Left forelimb (tissue), 1 donor: ENCODE measurements around the gene SHISA9.

Source experiments
- DNase-seq: peaks from one replicate; pipeline ENCODE4 v3.0.0-alpha.2; 2018; ENCODE audit warnings: low spot score

SHISA9 gene

DNA sequence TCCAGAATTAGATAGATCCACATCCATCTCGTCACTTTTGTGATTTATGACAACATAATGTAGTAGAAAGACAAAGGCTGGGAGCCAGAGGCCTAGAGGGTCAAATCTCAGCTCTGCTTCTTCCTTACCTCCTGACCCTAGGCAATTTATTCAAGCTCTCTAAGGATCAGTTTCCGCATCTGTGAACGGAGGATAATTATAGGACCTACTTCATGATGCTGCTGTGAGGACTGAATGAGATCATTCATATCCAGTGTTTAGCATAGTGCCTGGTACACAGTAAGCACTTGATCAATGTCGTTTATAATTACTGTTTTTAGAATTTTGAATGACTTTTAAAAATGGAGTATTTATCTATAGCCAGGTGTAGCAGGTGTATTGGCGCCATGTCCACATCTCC is 128.4 kb downstream of the SHISA9 start:
- DNase-seq = no peak

- DNase-seq = no peak
Measured at GRCh38 chr16:13030769-13031168, 129.4 kb downstream of the SHISA9 start.

DNA sequence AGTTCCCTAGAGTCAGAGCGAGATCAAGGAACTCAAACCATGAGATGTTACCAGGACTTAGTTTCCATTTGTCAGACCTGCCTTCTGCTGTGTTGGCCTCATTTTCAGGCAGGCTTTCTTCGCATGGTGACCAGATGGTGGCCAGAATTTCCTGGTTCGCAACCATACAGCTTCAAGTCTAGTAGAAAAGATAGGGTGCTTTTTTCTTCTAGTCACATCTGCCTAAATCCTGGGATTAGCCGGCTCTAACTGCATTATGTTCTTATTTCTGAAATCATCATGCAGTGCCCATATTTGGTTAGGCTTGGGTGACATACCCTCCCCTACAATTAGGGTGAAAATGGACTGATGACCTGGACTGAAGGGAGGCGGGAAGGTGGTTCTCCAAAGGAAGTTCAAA is 131.5 kb downstream of the SHISA9 start:
- DNase-seq = no peak

GRCh38 chr16:13036600-13036999 is 135.2 kb downstream of the SHISA9 start:
- DNase-seq = no peak

- no peak for DNase-seq
Measured at GRCh38 chr16:13038591-13038990, 137.2 kb downstream of the SHISA9 start.

DNA sequence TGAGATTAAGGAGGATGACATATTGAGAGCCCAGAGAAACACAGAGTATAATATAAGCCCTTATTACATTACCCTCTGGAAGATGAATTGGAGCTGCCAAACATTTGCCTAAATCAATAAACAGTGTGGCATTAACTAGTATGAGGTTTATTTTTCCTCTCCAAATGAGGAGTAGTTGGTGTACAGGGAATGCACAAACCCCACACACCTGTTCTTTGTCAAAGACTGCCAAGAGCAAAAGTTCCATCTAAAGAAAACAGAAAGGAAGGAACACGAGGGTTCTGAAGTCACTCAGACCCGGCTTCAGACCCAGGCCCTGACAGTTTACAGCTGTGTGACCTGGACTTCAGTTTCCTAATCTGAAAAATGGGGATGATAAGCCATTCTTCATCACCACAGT is 138.1 kb downstream of the SHISA9 start:
- DNase-seq = no peak

DNA sequence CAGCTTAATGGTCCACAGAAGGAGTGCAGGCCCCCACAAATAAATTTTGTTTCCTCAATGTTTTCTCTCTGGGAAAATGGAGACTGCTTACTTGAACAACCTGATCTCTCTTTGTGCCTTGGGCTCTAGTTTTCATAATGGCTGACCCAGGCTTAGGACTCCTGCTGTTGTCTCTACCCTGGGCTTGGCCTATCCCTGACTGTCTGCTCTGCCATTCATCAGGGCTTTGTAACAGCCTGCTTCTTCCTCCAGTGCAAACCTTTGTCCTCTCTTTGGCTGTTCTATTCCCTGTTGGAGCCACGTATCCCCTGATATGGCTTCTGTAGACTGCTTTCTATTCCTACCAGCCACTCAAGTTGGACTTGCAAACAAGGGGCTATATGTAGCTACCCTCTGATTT is 139.8 kb downstream of the SHISA9 start:
- DNase-seq = no peak

GRCh38 chr16:13041646-13042290 is 140.4 kb downstream of the SHISA9 start:
- no peak for DNase-seq

- DNase-seq = no peak
Measured at GRCh38 chr16:13042291-13042685, 140.9 kb downstream of the SHISA9 start.

DNA sequence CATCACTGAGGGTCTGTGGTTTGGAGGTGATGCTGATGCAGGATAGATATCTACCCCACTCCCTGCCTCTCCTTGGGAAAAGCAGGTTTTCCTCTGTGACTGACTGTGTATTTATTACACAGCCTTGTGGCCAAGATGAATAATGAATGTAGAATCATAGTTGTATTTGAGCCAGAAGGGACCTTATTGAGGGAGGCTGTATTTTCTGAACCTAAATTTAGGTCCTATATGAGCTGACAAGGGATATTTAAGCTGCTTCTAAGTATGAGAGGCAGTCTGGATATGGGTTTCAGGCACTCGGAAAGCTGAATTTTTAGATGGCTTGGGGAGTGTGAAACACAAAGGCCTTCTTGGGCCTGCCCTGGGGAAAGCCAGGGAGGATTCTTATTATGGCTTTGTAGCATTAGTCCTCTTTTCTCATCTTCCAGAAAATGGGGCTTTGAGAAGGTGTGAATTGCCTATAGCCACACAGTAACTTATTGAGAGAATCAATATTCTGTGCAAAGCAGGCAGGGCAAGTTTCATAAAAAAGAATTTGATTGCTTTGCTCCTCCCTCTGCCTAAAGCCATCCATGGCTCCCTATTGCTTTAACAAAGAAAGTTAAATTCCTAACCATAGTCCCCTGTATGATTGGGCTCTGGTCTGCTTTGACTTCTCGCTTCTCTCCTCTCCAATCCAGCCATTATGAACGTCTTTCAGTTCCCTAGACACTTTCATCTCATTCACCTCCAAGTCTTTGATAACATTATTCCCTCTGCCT is 144.8 kb downstream of the SHISA9 start:
- no peak for DNase-seq

- DNase-seq = no peak
Measured at GRCh38 chr16:13047276-13047675, 145.9 kb downstream of the SHISA9 start.

GRCh38 chr16:13049688-13050087 is 148.3 kb downstream of the SHISA9 start:
- no peak for DNase-seq

DNA sequence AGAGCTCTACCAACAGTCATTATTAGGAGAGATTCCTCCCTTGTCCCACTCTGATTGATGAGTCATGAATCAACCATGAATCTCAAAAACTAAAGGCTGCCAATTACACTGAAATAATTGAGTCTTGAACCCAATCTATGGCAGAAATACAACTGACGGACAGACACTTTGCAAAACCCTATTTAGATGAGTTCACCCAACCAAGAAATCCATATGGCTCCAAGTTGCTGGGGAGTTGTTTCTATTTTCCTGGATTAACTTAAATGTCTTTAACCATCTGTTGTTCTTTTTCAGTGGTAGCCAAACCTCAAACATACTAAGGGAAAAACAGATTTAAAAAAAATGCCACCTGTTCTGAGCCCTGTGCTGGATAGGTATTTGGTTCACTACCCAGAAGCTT is 151.0 kb downstream of the SHISA9 start:
- no peak for DNase-seq

GRCh38 chr16:13055480-13055879 is 154.1 kb downstream of the SHISA9 start:
- no peak for DNase-seq

DNA sequence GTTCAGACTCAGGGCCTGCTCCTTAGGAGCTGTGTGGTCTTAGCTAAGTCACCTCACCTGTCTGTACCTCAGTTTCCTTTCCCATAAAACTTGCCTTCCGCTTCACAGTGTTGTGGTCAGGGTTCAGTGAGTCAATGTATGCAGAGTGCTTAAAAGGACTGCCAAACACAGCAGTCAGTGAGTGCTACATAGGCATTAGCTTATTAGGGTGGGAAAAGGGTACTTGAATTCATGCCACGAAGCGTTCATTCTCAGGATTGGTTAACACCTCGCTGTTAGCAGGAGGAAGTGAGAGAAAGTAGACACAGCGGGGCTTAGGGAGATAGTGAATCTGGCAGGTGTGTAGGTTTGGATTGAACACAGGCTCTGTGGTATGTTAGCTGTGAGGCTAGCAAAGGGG is 155.2 kb downstream of the SHISA9 start:
- DNase-seq = no peak

GRCh38 chr16:13060932-13061331 is 159.5 kb downstream of the SHISA9 start:
- DNase-seq = no peak

GRCh38 chr16:13061691-13062090 is 160.3 kb downstream of the SHISA9 start:
- no peak for DNase-seq

- DNase-seq = no peak
Measured at GRCh38 chr16:13062219-13062618, 160.8 kb downstream of the SHISA9 start.

- DNase-seq = no peak
Measured at GRCh38 chr16:13063457-13063856, 162.1 kb downstream of the SHISA9 start.

DNA sequence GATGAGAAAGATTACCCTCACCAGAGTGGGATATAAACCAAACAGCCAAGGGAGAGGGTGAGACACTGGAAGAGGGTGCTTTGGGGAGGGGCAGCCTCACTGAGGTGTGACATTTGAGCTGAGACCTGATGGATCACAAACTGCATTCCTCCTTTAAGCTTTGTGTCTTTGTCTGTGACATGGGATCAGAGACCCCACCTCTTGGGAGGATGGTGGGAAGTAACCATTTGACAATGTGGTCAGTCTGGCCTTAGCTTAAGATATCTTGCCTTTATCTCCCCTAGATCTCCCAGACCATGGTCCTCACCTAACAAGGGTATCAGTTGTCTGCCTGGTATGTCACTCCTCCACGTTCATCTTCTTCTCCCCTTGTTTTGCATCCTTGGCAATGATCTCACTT is 163.4 kb downstream of the SHISA9 start:
- no peak for DNase-seq

- no peak for DNase-seq
Measured at GRCh38 chr16:13067648-13068047, 166.2 kb downstream of the SHISA9 start.

- DNase-seq = no peak
Measured at GRCh38 chr16:13068912-13069583, 167.7 kb downstream of the SHISA9 start.

DNA sequence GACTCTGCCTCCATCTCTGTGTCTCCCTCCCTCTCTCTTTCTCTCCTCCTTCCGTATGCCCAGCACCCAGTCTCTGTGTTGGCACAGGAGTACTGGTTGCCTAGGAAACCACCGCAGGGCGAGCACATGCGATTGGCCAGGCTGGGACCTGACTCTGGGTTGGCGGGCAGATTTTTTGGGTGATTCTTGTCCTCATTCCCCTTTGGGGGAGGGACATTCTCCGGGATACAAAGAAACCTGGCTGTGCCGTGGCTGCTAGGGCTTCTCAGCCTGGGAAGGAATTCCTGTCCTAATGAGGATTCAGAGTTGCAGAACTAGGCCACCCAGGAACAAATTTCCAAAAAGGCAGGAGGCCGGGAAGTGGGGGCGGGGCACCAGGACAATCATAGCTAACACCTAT is 168.9 kb downstream of the SHISA9 start:
- no peak for DNase-seq
